CD4-positive, alpha-beta T cell treated with Interleukin-12 subunit alpha and Interleukin-12 subunit beta, for 1 hour (primary cell): ENCODE data around the gene IDI2.
"Not testable (repeated sequence)": the region's sequence is repeated elsewhere in the genome, so short reads cannot be mapped to it uniquely, and the experiment has no call there.

Experiments
- DNase-seq: peaks from one replicate; pipeline ENCODE4 v3.0.0-alpha.2; 2020

Gene IDI2

DNA sequence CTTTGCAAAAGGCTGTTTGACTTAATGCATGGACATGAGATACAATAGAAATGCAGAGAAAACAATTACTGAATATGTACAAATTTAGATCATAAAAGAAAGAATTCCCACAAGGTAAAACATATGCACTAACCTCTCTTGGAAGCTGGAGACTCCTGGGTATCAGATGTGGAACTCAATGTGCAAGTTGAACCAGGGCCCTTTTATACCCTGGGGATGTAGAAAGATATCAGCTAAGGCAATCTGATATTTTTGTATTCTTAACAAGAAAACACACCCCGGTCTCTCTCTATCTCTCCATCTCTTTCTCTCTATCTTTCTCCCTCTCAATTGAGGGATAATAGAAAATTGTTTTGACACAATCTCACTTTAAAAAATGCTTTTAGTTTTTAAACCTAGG, at the start of gene IDI2:
TSS of gene IDI2 (minus strand) at position 177 of the 400 bp plus-strand sequence. CDS start 1,136 bp downstream, outside the sequence.
- no peak for DNase-seq

DNA sequence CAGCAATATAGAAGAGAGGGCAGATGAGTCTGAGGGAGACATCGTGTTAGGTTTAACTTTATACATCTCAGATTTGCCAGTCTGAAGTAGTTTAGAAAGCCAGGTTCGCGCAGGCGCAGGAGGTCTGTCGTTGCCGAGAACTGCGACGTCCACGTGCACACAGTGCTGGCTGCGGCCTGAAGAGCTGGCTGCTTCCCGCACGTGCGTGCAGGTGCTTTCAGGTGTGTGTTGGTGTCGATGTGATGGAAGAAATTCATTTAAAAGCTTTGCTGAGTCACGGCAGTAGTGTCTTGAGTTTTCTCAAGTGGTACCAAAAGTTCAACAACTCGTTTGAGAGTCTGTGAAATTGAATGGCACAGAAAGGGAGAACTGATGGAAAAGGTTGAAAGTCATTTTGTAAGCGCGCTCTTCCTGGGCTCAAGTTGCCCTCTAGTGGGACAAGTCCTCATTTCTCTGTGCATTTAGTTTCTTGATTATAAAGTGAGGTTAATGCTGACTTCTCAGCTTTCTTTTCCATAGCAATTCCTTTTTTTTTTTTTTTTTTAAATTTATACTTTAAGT, 49.2 kb upstream of the IDI2 start:
- no peak for DNase-seq

DNA sequence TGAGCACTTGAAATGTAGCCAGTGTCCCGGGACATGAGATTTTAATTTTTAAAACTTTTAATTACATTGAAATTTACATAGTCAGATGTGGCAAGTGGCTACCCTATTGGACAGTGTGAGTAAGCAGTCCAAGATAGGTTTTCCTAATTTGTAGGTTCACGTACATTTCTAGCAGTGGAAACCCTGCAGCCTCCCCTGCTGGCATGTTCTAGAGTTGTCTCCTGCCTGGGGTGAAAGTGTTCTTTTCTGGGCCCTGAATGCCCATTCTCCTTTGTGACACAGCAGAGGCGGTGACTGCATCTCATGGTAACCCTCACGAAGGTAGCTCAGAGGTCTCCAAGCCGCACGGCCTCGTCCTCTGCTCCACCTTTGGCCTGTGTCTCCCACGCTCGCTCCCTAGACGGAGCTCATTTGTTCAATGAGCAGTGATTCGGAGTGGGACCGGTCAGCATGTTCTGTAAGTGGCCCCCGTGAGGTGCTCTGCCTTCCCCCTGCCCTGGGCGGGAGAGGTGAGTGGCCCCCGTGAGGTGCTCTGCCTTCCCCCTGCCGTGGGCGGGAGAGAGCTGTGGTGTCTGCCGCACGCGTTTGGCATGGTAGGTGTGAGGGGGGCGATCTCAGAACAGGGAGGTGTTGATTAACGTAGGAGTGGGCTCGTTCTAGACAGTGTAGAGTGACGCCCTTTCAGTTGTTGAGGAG, 48.5 kb upstream of the IDI2 start:
- no peak for DNase-seq

DNA sequence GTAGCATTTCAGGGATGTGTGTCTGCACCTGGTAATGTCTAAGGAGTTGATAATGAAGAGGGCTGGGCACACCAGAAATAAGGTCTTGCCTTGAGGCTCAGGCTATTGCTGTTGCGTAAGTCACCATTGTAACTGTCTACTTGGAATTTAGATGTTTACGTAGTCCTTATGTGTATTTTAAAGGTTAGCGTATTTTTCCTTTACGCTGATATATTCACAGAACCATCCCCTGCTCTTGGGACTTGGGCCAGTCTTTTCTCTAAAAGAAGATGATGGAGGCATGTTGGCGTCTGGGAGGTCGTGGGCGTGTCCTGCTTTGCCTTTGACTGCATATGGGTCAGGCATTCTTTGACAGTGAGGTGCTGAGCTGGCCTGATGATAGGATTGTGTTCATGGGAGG, 45.3 kb upstream of the IDI2 start:
- DNase-seq = no peak

DNA sequence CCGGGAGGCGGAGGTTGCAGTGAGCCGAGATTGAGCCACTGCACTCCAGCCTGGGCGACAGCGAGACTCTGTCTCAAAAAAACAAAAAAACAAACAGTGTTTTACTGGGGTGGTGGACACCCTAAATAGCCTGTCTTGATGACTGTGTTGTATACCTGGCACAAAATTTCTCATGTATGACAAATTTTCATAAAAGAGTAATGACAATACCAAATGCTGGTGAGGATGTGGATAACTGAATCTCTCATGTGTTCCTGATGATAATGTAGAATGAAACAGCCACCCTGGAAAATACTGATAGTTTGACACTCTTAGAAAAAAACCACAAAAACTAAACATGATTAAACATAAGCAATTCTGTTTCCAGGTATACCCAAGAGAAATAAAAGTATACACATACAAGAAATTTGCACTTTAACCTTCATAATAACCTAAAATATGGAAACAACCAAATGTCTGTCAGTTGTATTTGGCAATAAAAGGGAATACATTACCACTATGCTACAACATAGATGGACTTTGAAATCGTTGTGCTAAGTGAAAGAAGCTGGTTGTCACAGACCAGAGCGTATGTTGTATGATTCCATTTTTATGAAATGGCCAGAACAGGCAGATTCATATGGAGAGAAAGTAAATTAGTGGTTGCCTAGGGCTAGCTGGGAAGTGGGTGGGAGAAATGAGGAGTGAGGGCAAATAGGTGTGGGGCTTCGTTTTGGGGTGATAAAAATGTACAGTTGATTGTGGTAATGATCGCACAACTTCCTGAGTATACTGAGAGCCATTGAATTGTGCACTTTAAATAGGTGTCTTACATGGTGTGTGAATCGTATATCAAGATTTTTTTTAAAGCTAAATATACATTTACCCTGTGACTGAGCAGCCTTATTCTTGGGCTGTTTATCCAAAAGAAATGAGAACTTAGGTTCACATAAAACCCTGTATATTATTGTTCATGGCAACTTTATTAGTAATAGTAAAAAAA, 43.0 kb upstream of the IDI2 start:
- DNase-seq = no peak

DNA sequence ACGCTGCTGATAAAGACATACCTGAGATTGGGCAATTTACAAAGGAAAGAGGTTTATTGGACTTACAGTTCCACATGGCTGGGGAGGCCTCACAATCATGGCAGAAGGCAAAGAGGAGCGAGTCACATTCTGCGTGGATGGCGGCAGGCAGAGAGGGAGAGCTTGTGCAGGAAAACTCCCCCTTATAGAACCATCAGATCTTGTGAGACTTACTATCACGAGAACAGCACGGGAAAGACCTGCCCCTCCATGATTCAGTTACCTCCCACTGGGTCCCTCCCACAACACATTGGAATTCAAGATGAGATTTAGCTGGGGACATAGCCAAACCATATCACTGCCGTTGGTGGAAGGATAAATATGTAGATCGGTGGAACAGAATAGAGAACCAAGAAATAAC, 41.1 kb upstream of the IDI2 start:
- DNase-seq = not testable (repeated sequence)

DNA sequence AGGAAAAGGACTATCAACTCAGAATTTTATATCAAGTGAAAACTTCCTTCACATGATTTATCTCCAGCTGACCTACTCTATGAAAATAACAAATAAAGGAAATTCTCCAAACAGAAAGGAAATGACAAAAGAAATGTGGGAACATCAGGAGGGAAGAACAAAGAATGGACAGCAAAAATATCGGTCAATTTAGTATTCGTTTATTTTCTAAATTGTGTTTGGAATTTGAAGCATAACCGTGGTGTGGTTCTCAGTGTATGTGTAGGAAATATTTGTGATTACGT, 39.2 kb upstream of the IDI2 start:
- no peak for DNase-seq

DNA sequence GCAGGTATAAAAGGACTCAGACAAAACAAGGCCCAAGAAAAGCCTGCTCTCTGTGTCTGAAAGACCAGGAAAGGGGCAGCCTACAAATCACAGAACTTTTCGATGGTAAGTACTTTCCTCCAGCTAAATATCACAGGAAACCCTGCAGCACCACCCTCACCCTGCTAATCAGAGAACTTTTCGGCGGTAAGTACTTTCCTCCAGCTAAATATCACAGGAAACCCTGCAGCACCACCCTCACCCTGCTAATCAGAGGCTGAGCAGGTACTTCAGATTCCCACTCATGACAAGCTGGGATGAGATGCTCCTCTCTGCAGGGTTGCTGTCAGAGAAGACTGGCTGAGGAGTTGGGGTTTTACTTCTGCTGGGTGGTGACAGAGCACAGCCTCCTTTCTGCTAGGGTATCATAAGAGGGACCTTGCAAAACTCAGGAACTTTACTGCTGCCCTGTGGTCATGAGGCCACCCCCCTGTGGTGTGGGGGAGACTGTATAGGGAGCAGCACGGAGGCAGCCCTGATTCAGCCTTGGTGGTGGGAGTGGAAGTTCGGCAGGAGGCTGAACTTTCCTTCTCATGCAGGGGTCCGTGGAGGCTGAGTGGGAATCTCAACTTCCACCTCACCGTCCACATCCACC, 37.7 kb upstream of the IDI2 start:
- DNase-seq = peak; percentile 50

DNA sequence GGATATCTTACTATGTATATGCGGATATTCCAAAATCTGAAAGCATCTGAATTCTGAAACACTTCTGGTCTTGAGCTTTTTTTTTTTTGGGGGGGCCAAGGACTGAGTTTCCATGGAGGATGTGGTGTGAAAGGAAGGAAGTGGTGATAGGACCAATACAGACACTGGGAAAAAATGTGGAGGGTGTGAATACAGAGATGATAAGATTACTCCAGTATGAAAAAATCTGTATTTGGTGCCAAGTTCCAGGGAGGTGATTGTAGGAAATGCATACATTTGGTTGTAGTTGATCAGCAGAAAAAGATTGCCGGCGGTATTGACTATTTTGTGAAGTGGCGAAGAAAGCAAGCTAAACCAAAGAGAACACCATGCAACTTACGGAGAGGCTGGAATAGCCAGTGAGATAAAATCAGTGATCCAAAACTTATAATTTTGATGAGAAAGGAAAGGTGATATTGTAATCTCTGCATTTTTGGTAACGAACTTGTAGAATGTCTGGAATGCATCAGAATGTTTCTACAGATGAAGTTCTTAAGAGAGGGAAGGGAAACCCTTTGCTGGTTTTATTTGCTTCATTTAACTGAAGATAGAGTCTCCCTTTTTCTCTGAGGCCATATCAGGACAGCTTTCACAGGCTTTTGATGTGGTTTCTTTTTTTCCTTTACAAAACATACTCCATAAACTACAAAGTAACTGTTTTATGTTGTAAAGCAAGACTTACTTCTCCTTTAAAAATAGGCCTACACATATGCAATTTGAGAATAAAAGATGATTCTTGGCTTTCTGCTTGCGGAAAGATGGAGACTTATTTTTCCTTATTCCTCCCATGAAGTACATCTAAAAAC, 36.5 kb upstream of the IDI2 start:
- DNase-seq = no peak

DNA sequence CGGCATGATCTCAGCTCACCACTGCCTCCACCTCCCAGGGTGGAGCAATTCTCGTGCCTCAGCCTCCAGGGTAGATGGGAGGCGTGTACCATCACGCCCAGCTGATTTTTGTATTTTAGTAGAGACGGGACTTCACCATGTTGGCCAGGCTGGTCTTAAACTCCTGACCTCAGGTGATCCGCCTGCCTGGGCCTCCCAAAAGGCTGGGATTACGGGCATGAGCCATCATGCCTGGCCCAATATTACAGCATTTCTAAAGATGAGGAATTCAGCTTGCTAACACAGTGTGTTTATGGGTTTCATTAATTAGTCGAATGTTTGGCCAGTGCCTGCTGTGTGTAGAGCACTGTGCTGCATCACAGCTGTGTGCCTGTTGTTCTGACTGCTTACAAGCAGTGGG, 34.2 kb upstream of the IDI2 start:
- no peak for DNase-seq

DNA sequence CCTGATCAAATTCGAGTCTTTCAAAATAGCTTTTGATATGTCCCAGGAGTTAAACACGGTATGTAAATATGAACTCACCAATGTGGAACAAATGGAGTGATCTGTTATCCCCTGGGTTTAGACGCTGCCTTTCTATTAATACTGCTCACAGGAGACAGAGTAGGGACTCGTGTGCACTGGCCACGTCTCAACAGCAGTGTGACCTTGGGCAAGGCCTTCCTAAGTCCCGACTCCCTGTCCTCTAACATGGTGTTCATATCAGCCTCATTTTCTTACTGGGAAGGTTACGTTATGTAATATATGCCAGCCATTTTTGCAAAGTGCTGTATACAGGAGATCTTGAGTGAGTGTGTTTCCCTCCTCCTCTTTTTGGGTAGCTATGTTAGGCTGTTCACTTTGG, 32.4 kb upstream of the IDI2 start:
- no peak for DNase-seq

DNA sequence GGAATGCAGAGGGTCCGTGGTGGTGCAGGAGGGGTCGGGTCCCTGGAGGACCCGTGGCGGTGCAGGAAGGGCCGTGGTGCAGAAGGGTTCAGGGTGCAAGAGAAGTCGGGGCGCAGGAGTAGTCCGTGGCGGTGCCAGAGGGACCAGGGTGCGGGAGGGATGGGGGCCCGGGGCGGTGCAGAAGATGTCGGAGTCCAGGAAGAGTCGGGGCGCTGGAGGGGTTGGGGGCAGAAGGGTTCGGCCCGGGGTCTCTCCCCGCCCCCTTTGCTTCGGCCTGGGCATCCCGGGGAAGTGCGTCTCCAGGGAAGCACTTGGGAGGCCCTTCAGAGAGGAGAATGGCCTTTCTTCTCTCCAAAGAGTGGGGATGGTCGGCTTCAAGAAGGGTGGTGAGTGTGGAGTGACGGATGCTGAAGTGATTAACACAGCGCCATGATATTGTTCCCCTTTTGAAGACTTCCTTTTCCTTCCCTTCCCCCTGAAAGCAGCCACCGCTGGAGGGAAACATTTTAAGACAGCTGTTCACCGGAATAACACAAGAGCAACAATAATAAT, 31.5 kb upstream of the IDI2 start:
- DNase-seq = no peak

DNA sequence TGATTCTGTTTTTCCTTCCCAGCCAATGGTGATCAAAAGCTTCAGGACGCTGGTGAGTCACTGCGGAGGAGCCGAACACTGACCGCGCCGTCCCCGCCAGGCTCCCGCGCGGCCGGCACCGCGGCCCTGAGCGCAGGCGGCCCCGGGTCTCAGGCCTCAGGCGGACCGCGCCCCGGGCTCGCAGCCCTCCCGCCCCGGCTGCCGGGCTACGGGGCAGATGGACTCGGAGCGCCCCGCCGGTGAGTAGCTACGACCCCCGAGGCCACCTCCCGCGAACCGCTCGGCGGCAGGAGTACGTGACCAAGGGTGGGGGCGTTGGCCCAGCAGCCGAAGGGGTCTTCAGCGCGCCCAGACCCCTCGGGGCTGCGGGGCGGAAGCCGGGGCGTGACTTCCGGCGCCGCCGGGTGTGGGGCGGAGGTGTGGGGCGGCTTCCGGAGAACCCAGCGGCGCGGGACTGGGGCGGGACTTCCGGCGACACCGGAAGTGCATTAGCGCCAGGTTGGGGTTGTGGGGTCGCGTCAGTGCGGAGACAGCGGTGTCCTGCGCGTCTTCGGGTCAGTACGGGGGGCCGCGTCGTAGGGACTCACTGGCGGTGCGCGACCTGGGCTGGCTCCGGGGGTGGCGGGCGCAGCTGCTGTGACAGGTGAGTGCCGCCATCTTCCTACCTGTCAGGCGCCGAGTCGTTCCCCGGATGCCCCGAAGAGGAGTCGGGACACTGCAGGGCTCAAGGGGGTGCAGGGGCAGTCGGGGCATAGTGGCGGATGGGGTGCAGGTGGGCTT, 30.9 kb upstream of the IDI2 start, which contains the start of gene WDR37:
TSS of gene WDR37 (plus strand) at position 60 of the 780 bp plus-strand sequence. CDS start 15,771 bp downstream, outside the sequence.
- peak; percentile 89 for DNase-seq

DNA sequence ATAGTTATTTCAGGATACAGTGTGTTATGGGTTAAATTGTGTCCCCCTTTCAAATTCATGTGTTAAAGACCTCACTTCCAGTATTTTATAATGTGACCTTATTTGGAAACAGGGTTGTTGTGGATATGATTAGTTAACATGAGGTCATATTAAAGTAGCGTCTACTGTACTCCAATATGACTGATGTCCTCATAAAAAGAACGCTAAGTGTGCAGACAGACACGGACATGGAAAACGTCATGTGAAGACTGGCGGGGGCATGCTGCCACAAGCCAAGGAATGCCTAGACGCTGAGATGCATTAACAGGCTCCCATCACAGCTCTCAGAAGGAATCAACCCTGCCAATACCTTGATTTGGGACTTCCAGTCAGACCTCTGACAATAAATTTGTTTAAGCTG, 29.0 kb upstream of the IDI2 start:
- no peak for DNase-seq

DNA sequence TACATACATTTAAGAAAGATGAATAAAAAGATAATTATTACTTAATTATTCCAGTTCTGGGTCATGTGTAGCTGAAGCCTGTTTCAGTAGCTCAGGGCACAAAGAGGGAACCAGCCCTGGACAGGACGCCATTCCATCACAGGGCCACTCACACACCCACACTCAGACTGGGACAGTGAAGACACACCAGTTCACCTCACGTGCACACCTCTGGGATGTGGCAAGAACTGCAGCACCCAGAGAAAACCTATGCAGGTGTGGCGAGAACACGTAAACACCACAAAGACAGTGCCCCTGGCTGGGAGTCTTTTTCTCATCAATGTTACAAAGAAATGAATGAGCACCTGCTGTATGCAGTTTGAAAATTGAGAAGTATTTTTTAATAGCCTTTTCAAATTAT, 24.9 kb upstream of the IDI2 start:
- peak; percentile 69 for DNase-seq

DNA sequence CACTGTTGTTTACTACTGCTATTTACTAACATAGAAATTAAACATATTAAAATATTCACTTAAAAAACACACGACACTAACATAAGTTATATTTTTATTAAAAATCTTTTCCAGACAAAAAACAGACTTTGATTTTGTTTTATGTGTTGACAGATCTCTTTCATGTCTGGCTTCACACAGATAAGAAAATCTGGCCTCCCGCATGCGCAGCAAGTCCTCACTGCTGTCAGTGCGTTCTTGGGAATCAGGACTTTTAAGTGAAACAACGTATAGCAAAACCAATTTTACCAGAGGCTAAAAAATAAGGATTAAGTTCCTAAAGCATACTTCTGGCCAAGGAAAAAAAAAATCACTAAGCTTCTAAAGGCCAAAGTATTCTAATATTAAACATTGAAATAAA, 24.5 kb upstream of the IDI2 start:
- no peak for DNase-seq

DNA sequence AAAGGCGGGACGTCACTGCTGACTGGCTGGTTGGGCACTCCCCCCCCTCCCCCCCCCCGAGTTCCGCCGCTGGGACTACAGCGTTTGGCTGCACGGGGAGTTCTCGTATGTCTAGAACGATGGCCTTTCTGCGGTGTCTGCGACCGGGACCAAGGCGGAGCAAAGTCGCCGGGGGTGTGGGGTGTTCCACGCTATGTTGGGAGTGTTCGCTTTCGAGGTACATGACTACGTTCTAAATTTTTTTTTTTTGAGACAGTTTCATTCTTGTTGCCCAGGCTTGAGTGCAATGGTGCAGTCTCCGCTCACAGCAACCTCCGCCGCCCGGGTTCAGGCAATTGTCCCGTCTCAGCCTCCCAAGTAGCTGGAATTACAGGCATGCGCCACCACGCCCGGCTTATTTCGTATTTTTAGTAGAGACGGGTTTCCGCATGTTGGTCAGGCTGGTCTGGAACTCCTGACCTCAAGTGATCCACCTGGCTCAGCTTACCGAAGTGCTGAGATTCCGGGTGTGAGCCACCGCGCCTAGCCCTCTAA, 23.8 kb upstream of the IDI2 start:
- no peak for DNase-seq

DNA sequence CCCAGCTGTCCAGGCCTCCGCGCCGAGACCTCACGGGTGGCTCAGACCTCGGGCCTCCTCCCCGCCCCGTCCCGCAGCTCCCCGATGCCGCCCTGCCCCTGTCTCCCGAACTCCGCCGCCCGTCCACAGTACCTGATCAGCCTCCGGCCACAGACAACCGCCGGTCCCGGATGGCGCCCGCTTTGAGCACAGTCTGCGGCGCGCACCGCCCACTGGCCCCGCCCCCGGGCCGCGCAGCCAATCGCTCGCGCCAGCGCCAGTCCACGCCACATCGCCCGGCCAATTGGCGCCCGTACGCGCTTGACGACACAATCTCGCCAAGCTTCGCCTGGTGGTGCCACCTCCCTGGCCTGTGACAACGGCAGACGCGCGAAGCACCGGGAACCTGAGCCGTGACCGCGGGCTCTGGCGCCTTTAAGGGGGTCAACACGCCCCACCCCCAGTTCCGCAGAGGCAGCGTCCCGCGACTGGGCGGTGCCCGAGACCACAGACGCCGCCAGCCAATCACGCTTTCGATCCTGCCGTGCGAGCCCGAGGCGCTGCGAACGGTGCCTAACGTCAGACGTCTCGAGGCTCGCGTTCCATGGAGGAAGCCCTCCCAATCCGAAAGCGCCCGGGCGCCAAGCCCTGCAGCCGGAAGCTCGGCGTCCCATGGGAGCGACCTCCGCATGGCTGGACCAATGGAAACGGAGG, 23.2 kb upstream of the IDI2 start, which contains the start of gene IDI1:
TSS of gene IDI1 (minus strand) at position 388 of the 693 bp plus-strand sequence. CDS start at position 272, 116 bp downstream.
- DNase-seq = peak; percentile 98

DNA sequence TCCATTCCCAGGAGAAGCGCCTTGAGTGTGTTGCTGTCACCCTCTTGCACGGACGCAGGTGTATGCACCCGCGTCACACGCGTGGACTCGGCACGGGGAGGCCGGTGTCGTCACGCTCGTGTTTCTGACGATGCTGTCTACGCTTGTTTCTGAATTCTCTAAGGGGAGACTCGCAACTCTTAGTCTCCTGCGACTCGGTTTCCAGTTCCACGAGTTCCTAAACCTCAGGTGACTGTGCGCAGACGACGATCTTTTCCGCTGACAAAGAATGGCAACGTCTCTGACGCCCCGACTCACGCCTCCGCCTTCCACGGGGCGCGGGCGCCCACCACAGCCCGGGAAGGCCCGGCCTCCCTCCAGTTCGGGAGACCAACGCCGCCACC, 22.7 kb upstream of the IDI2 start:
- DNase-seq = peak; percentile 65

DNA sequence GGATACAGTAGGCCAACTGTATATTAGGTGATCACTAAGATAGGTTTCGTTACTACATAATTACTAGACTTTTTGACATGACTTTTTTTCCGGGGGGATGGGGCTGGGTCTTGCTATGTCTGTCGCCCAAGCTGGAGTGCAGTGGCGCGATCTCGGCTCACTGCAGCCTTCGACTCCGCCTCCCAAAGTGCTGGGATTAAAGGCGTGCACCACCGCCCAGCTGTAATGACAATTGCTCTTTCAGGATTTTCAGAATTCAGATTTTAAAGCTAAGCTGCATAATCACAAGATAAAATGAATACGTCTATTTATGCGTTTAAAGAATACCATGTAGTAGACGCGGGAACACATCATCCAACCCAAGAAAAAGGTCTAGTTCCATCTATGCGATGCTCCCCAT, 22.3 kb upstream of the IDI2 start:
- DNase-seq = no peak
